HG03558 (cell line): ENCODE results near the gene IFNGR2.

Experiments used
- ATAC-seq: cut with Tn5 transposase; IDR thresholded peaks from one replicate; pipeline ENCODE4 v1.9.1; 2021; ENCODE audit warnings: moderate number of reproducible peaks; ENCODE audit not compliant: unreplicated experiment; ENCODE audit errors: extremely low read depth

Gene IFNGR2

GRCh38 chr21:33479679-33480480, 76.7 kb downstream of the IFNGR2 start, which contains the start of gene TMEM50B:
Gene TMEM50B, minus strand, starts transcription at chr21:33479974. Its CDS starts 11,089 bp downstream, at chr21:33468885.
- peak; percentile 64 for ATAC-seq

GRCh38 chr21:33480481-33481103, 77.4 kb downstream of the IFNGR2 start:
- no peak for ATAC-seq

- ATAC-seq = no peak
Measured at GRCh38 chr21:33481314-33481943, 78.2 kb downstream of the IFNGR2 start.
